GM21515 (cell line): ENCODE results near the gene NDFIP1.
"Not testable (repeated sequence)": the region's sequence is repeated elsewhere in the genome, so short reads cannot be mapped to it uniquely, and the experiment has no call there.

ENCODE experiments used
- ATAC-seq: cut with Tn5 transposase; IDR thresholded peaks from one replicate; pipeline ENCODE4 v1.9.1; 2021; ENCODE audit not compliant: unreplicated experiment

Gene NDFIP1

GRCh38 chr5:142183561-142183960, 75.0 kb downstream of the NDFIP1 start:
- ATAC-seq, result no peak

- ATAC-seq, result no peak
These were observed 76.4 kb downstream of the NDFIP1 start for GRCh38 chr5:142184988-142185387.

GRCh38 chr5:142186514-142186856, 77.9 kb downstream of the NDFIP1 start:
- no peak for ATAC-seq

GRCh38 chr5:142186857-142187594, 78.4 kb downstream of the NDFIP1 start:
- no peak for ATAC-seq

GRCh38 chr5:142188691-142189090, 80.1 kb downstream of the NDFIP1 start:
- ATAC-seq, result not testable (repeated sequence)

GRCh38 chr5:142189813-142190212, 81.2 kb downstream of the NDFIP1 start:
- ATAC-seq, result no peak

GRCh38 chr5:142191776-142192175, 83.2 kb downstream of the NDFIP1 start:
- no peak for ATAC-seq

GRCh38 chr5:142192286-142193113, 83.9 kb downstream of the NDFIP1 start:
- no peak for ATAC-seq

GRCh38 chr5:142193114-142193428, 84.5 kb downstream of the NDFIP1 start:
- no peak for ATAC-seq

- ATAC-seq, result no peak
These were observed 88.5 kb downstream of the NDFIP1 start for GRCh38 chr5:142197098-142197497.

GRCh38 chr5:142197781-142198180, 89.2 kb downstream of the NDFIP1 start:
- no peak for ATAC-seq

- no peak for ATAC-seq
These were observed 90.8 kb downstream of the NDFIP1 start for GRCh38 chr5:142199388-142199787.

GRCh38 chr5:142200387-142200786, 91.8 kb downstream of the NDFIP1 start:
- no peak for ATAC-seq

GRCh38 chr5:142201471-142201887, 92.9 kb downstream of the NDFIP1 start:
- no peak for ATAC-seq

- ATAC-seq, result no peak
These were observed 93.7 kb downstream of the NDFIP1 start for GRCh38 chr5:142202282-142202681.
